GM21526 (cell line): ENCODE data around the gene HMCES.
"Not testable (repeated sequence)": the region's sequence is repeated elsewhere in the genome, so short reads cannot be mapped to it uniquely, and the experiment has no call there.

ENCODE experiments used
- ATAC-seq: cut with Tn5 transposase; IDR thresholded peaks from one replicate; pipeline ENCODE4 v1.9.1; 2021; ENCODE audit warnings: moderate library complexity; ENCODE audit not compliant: unreplicated experiment, low FRiP score

The HMCES gene

DNA sequence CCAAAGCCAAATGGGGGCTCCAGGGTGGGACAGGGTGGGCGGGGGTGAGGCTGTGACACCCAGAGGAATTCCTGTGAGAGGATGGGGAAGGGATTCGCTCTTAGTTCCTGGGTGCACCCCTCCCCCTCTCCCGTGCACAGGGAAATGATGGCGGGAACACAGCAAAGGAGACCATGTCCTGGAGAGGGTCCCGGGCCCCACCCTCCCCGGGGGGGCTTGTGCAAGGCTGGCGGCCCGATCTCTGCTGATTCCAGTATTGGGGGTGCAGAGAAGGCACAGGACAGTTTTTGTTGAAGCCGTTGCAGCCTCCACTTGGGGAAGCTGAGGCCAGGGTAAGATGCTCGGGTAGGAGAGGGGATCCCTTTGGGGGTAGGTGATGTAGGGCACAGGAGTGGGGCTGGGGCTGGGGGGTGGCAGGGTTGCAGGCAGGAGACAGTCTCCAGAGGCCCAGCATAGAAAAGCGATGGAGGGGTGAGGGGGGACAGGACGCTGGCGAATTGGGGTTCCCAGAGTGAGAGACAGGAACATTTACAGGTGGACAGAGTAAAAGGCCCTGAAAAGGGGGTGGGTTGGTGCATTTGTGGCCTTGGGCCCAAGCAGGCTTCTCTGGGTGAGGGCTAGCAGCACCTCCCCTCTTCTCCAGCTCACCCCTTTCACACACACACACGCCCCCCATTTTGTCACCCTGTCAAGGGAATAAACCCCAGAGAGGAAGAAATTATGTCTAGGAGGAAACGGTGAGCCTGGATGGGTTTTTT, 38.5 kb downstream of the HMCES start:
- no peak for ATAC-seq

- no peak for ATAC-seq
These were observed 39.2 kb downstream of the HMCES start for GRCh38 chr3:129317848-129318247.

GRCh38 chr3:129318921-129319320, 40.3 kb downstream of the HMCES start:
- no peak for ATAC-seq

GRCh38 chr3:129320261-129320660, 41.6 kb downstream of the HMCES start:
- ATAC-seq = no peak

DNA sequence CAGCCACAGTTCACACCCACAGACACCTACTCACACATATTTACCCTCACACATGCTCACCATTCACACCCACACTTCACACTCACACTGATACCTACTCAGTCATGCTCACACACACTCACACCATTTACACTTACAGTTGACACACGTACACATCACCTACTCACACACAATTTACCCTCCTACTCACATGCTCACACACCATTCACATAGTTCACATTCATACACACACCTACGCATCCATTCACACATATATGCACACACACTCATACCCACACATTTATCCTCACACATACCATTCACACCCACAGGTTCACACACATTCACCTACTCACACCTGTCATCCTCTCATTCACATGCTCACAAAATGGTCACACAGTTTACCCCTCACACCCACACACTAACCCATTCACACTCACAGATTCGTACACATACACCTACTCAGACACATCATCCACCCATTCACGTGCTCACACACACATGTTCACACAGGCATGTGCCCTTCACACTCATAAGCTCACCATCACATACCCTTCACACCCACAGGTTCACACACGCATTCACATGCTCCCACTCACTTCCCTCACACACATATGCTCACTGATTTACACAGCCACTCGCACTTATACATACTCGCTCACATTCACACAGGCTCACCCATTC, 42.3 kb downstream of the HMCES start:
- ATAC-seq = no peak

DNA sequence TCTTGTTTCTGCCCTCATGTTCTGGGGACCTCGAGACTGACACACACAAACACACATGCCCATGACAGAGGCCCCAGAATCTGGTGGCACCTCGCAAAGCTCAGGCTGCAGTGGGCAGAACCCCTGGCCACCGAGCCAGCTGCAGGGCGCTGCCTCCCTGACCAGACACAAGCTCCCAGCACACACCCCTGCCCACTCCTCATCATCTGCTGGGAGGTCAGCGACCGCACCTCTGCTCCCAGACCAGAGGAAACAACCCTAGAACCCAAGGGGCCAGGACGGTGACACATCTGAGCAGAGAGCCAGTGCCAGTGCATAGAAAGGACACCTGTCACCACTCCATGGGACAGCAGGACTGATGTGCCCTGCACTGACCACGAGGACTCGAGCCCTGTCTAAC, 43.2 kb downstream of the HMCES start:
- no peak for ATAC-seq

DNA sequence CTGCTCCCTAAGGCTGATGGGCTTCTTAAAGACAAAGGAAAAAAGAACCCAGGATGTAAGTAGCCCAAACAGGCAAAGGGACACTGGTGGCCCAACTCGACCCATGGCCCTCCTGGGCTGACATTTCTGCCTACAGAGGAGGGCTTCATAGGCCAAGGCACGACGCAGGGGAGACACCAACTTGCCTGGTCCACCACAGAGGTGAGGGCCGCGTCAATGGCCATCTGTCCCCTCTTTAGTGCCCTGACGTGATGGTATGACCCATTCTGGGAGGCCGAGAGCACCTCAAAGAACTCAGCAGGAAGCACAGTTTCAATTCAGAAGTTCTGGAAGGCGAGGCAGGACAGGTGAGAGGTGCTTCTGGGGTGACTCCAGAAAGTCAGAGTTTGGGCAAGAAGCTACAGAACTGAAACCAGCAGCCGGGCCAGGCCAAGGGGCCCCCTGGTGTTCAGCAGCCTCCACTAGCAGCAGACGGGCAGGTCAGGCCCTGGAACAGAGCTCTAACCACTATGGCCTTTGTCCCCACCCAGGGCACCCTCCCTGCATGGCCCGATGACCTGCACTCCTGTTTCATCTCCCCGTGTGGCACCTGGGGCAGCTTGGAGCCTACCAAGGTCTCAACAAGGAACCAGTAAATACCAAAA, 45.1 kb downstream of the HMCES start:
- no peak for ATAC-seq

- ATAC-seq = no peak
These were observed 46.2 kb downstream of the HMCES start for GRCh38 chr3:129324855-129325254.

DNA sequence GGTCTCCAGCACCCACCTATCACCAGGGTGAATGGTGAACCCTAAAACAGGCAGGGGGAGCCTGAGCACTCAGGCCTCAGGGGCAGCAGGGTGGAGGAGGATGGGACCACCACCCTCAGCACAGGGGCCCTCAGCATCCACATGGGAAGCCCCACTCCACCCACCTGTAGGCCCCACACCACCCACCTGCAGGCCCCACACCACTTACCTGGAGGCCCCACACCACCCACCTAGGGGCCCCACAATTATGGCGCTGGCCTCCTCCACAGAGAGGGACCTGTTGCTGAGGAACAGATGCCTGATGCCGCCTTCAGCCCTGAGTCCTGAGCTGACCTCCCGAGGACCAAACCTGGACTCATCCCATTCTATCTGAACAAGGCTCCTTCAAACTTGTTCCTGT, 46.7 kb downstream of the HMCES start:
- ATAC-seq = no peak

GRCh38 chr3:129326138-129326537, 47.5 kb downstream of the HMCES start:
- ATAC-seq = no peak

GRCh38 chr3:129326595-129326994, 47.9 kb downstream of the HMCES start:
- no peak for ATAC-seq

DNA sequence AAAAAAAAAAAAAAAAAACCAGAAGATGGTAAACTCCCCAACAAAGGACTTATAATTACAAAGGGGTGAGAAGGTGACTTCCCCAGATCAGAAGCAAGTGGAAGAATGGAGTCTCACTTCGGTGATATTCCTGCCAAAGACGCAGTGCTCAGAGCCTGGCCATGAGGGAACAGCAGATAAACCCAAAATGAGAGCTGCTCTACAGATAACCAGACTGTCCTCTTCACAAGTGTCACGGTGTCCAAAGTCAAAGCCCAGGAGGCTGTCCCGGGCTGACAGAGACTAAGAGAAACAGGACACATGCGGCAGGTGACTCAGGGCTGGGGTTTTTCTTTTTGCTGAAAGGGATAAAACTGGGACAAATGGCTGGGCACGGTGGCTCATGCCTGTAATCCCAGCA, 48.8 kb downstream of the HMCES start:
- no peak for ATAC-seq

GRCh38 chr3:129329858-129330257, 51.2 kb downstream of the HMCES start:
- ATAC-seq = no peak

- ATAC-seq = no peak
These were observed 51.7 kb downstream of the HMCES start for GRCh38 chr3:129330409-129330808.

GRCh38 chr3:129333891-129334290, 55.2 kb downstream of the HMCES start:
- no peak for ATAC-seq

DNA sequence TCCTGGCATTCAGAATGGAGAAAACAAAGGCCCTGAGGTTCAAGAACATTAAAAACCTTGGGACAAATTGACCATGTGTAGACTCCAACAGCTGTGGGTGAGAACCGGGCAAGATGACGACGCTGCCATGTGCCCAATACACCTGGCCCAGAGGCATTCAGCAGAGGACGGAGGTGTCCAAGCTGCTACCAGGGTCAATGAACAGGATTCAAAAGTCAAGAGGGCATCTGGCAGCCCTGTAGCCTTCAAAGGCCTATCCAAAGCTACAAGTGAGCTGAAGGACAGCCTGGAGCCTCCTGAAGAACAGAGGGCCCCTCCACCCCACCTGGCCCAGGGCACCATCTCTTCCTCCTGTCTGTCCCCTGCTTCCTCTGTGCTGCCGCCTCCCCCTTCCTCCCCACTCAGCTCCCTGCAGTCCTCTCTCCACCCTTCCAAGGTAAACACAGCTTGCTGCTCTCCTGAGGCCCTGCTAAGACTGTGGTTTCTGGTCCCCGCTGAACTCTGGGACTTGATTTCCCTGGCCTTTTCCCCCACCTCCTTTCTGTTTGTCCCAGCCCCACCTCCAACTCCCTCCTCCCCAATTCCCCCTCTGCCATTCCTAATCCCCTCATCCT, 57.5 kb downstream of the HMCES start:
- no peak for ATAC-seq

DNA sequence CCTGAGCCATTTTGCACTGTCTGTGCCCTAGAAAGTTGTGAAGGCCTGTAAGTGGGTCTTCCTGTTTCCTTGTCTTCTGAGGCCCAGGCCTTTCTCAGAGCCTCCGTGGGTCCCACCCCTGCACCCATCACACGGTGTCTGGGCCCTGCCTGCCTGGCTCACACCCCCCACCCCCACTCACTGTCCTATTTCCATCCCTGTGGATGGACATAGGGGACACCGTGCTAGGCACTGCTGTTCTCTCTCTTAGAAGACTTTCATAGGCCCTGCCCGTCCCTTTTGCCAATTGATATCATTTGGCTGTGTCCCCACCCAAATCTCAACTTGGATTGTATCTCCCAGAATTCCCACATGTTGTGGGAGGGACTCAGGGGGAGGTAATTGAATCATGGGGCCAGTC, 59.0 kb downstream of the HMCES start:
- not testable (repeated sequence) for ATAC-seq

- not testable (repeated sequence) for ATAC-seq
These were observed 60.5 kb downstream of the HMCES start for GRCh38 chr3:129339186-129339585.

DNA sequence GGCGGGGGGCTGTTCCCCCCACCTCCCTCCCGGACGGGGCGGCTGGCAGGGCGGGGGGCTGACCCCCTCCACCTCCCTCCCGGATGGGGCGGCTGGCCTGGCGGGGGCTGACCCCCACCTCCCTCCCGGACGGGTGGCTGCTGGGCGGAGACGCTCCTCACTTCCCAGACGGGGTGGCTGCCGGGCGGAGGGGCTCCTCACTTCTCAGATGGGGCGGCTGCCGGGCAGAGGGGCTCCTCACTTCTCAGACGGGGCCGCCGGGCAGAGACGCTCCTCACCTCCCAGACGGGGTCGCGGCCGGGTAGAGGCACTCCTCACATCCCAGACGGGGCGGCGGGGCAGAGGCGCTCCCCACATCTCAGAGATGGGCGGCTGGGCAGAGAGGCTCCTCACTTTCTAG, 61.2 kb downstream of the HMCES start:
- not testable (repeated sequence) for ATAC-seq

- ATAC-seq = no peak
These were observed 62.9 kb downstream of the HMCES start for GRCh38 chr3:129341331-129342141.
